Nephron (organoid): ENCODE results near the gene SIPA1L3.

Source experiments
- H3K27ac Mint-ChIP-seq, 3 experiments: 2 replicates each; pipeline ENCODE4 v1.8.0; 2020; ENCODE audit warnings: mixed read lengths in 3 of 3, mild to moderate bottlenecking in 2 of 3, moderate library complexity in 1 of 3
- H3K27me3 Mint-ChIP-seq: 2 replicates; pipeline ENCODE4 v1.8.0; 2021; ENCODE audit warnings: low read depth, mild to moderate bottlenecking, moderate library complexity, mixed read lengths
- H3K36me3 Mint-ChIP-seq: 2 replicates; pipeline ENCODE4 v1.8.0; 2020; ENCODE audit warnings: low read depth, mixed read lengths
- H3K4me1 Mint-ChIP-seq: 2 replicates; pipeline ENCODE4 v1.8.0; 2020; ENCODE audit warnings: mixed read lengths
- H3K4me3 Mint-ChIP-seq, 3 experiments: 2 replicates each; pipeline ENCODE4 v1.8.0; 2020; ENCODE audit warnings: mild to moderate bottlenecking in 3 of 3, mixed read lengths in 3 of 3, moderate library complexity in 2 of 3
- H3K9me3 Mint-ChIP-seq: 2 replicates; pipeline ENCODE4 v1.8.0; 2020; ENCODE audit warnings: mixed read lengths
- TF ChIP-seq, protein P1 (sequence below), 3 experiments: fragments of 200-600 bp; sonication (generic); IDR thresholded peaks; one replicate each; pipeline ENCODE4 v1.5.0; 2021; ENCODE audit warnings: antibody characterized with exemption in 3 of 3; ENCODE audit not compliant: unreplicated experiment in 3 of 3

Gene SIPA1L3

DNA sequence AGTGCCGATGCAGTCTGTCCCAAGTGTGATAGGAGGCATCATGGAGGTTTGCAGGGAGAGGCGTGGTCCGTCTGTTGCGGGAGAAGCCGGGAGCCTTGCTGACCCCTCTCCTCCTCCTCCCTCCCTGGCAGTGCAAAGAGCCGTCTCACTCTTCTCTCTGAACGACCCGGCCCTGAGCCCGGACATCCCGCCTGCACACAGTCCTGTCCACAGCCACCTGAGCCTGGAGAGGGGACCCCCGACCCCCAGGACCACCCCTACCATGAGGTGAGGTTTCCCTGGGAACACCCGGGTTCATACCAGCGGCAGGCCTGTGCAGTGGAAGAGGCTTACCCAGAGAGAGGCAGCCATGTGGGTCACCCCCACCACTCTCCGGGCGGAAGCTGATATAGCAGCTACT lies 294.7 kb downstream of the SIPA1L3 start:
- H3K4me3 Mint-ChIP-seq, result no peak overlapping the region
- H3K9me3 Mint-ChIP-seq, result no peaks in the 10 kb centered on the region
- no peaks in the 10 kb centered on the region for H3K4me1 Mint-ChIP-seq
- H3K36me3 Mint-ChIP-seq, result peaks cover 15% of the 10 kb centered on the region
- H3K27me3 Mint-ChIP-seq, result no peaks in the 10 kb centered on the region
- no peak overlapping the region for H3K27ac Mint-ChIP-seq
- TF ChIP-seq, protein P1, sequence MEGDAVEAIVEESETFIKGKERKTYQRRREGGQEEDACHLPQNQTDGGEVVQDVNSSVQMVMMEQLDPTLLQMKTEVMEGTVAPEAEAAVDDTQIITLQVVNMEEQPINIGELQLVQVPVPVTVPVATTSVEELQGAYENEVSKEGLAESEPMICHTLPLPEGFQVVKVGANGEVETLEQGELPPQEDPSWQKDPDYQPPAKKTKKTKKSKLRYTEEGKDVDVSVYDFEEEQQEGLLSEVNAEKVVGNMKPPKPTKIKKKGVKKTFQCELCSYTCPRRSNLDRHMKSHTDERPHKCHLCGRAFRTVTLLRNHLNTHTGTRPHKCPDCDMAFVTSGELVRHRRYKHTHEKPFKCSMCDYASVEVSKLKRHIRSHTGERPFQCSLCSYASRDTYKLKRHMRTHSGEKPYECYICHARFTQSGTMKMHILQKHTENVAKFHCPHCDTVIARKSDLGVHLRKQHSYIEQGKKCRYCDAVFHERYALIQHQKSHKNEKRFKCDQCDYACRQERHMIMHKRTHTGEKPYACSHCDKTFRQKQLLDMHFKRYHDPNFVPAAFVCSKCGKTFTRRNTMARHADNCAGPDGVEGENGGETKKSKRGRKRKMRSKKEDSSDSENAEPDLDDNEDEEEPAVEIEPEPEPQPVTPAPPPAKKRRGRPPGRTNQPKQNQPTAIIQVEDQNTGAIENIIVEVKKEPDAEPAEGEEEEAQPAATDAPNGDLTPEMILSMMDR (IDR thresholded peaks at IDR 0.05; ENCODE audit: unreplicated experiment in 3 of 3), result no peak

DNA sequence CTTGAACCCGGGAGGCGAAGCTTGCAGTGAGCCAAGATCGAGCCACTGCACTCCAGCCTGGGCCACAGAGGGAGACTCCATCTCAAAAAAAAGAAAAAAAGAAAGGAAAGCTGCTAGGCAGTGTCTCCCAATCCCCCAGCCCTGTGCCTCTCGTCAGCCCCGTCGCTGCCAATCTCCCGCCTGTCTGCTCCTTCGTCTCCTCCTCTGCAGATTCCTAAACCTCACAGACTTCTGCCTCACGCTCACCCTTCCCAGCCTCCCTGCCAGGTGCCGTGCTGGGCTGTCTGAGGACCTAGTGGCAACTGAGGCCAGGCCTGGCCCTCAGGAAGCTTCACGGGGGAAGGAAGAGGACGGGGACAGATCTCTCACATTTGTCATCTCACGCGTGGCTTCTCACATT lies 295.5 kb downstream of the SIPA1L3 start:
- H3K27ac Mint-ChIP-seq, result no peak overlapping the region
- H3K9me3 Mint-ChIP-seq, result no peaks in the 10 kb centered on the region
- H3K36me3 Mint-ChIP-seq, result peaks cover 15% of the 10 kb centered on the region
- H3K4me1 Mint-ChIP-seq, result peaks cover 6% of the 10 kb centered on the region
- H3K27me3 Mint-ChIP-seq, result peaks cover 6% of the 10 kb centered on the region
- TF ChIP-seq, protein P1 (IDR thresholded peaks at IDR 0.05; ENCODE audit: unreplicated experiment in 3 of 3), result no peak
- H3K4me3 Mint-ChIP-seq, result no peak overlapping the region

DNA sequence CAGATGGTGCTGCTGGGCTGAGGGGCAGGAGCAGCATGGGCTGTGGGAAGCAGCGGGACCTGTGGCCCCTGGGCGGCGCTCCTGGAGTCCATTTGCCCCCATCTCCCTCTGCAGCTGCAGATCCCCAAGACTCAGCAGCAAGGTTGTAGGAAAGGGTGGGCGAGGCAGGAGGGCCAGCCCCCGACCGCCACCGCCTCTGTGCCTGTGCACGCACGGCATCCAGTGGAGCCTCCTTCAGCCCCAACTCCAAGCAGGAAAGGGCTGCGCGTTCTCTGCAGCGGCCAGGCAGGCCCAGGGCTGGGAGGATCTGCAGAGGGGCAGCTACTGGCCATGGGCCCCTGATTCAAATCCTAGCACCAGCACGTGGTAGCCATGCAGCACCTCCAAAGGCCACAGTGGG lies 296.2 kb downstream of the SIPA1L3 start:
- TF ChIP-seq, protein P1 (IDR thresholded peaks at IDR 0.05; ENCODE audit: unreplicated experiment in 3 of 3), result no peak
- H3K36me3 Mint-ChIP-seq, result peaks cover 15% of the 10 kb centered on the region
- H3K4me3 Mint-ChIP-seq, result no peak overlapping the region
- H3K27me3 Mint-ChIP-seq, result peaks cover 7% of the 10 kb centered on the region
- no peaks in the 10 kb centered on the region for H3K9me3 Mint-ChIP-seq
- peaks cover 10% of the 10 kb centered on the region for H3K4me1 Mint-ChIP-seq
- H3K27ac Mint-ChIP-seq, result no peak overlapping the region

DNA sequence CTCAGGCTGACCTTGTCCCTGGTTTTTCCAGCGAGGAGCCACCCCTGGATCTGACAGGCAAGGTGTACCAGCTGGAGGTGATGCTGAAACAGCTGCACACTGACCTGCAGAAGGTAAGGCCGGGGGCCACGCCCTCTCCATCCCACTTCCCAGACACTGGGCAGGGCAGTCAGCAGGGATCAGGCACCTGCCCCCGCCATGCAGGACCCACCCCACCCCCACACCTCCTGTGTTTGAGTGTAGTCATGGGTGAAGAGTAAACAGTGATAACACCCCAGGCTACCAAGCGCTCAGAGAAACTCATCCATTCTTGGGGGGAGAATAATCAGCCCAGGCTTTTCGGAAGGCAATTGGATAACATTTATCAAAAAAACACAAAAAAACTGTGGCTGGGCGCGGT lies 297.1 kb downstream of the SIPA1L3 start:
- H3K27ac Mint-ChIP-seq, result no peak overlapping the region
- peaks cover 15% of the 10 kb centered on the region for H3K36me3 Mint-ChIP-seq
- peaks cover 13% of the 10 kb centered on the region for H3K4me1 Mint-ChIP-seq
- TF ChIP-seq, protein P1 (IDR thresholded peaks at IDR 0.05; ENCODE audit: unreplicated experiment in 3 of 3), result no peak
- H3K9me3 Mint-ChIP-seq, result no peaks in the 10 kb centered on the region
- H3K27me3 Mint-ChIP-seq, result peaks cover 7% of the 10 kb centered on the region
- no peak overlapping the region for H3K4me3 Mint-ChIP-seq

DNA sequence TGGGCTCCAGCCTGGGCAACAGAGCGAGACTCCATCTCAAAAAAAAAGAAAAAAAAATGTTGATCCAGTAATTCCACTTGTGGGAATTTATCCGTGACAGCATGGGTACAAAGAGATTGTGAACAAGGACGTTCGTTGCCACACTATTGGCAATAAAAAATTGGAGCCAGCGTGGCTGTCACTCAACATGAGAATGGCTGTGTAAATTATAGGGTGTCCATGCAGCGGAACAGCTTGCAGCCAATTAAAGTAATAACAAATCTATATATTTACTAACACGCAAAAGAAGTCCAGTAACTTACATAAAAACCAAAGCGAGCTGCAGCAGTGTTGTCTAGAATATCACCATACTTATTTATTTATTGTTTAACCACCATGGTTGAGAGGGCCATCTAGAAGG lies 297.7 kb downstream of the SIPA1L3 start:
- H3K4me3 Mint-ChIP-seq, result no peak overlapping the region
- H3K9me3 Mint-ChIP-seq, result no peaks in the 10 kb centered on the region
- no peak overlapping the region for H3K27ac Mint-ChIP-seq
- H3K36me3 Mint-ChIP-seq, result peaks cover 15% of the 10 kb centered on the region
- TF ChIP-seq, protein P1 (IDR thresholded peaks at IDR 0.05; ENCODE audit: unreplicated experiment in 3 of 3), result no peak
- H3K4me1 Mint-ChIP-seq, result peaks cover 19% of the 10 kb centered on the region
- H3K27me3 Mint-ChIP-seq, result peaks cover 12% of the 10 kb centered on the region

DNA sequence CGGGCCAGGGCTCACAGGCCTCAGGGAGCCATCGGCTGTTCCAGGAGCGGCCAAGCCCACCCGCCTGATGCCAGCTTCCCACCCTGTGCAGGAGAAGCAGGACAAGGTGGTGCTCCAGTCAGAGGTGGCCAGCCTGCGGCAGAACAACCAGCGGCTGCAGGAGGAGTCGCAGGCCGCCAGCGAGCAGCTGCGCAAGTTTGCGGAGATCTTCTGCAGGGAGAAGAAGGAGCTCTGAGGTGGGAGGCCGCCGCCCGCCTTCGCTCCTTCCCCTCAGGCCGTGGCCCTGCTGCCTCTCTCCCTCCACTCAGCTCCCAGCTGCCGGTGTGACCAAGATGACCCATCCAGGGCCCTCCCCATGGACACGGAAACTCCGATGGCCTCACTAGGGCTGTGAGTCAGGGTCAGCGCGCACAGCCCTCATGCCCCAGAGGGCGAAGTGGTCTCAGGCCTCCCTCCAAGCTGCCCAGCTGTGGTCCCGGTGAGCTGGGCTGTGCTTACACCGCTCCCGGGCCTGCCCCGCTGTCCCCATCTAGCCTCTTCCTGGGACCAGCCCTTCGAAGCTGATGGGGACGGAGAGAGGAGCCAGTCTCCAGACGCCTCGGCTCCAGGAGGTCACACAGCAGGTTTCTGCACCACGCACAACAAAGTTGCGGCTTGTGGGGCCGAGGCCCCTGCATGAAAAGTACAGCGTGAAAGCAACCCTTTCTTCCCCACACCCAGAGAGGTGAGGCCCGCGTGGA lies 299.2 kb downstream of the SIPA1L3 start:
- Mint-ChIP-seq H3K9me3 (no peaks in the 10 kb centered on the region), H3K4me3 (no peak overlapping the region), H3K27ac (peak overlapping the region in 2 of 3 experiments; percentile 77 to 87), H3K27me3 (peaks cover 19% of the 10 kb centered on the region), H3K4me1 (peaks cover 26% of the 10 kb centered on the region), H3K36me3 (peaks cover 11% of the 10 kb centered on the region)
- TF ChIP-seq, protein P1 (IDR thresholded peaks at IDR 0.05; ENCODE audit: unreplicated experiment in 3 of 3), result no peak
